ENCODE measurements around the gene ITGB3.
"Not testable (repeated sequence)": the region's sequence is repeated elsewhere in the genome, so short reads cannot be mapped to it uniquely, and the experiment has no call there.

The ITGB3 gene

GRCh38 chr17:47253541-47254402, at the start of gene ITGB3:
TSS of gene ITGB3 (plus strand) at chr17:47253827. CDS start at chr17:47253862, 35 bp downstream.
- peak within 1 kb of the TSS; percentile 36 for H3K27ac Mint-ChIP-seq
- peak within 1 kb of the TSS; percentile 85 for H3K4me3 Mint-ChIP-seq

GRCh38 chr17:47203984-47204721, 49.5 kb upstream of the ITGB3 start:
- Mint-ChIP-seq H3K4me1 (ENCODE audit: low read depth) (peaks cover 61% of the 10 kb centered on the region), H3K27ac (peak overlapping the region; percentile 89), H3K27me3 (no peaks in the 10 kb centered on the region), H3K4me3 (peak overlapping the region; percentile 77), H3K9me3 (no peaks in the 10 kb centered on the region), H3K36me3 (ENCODE audit: low read depth) (no peaks in the 10 kb centered on the region)

More at GRCh38 chr17:47253541-47254402, at the start of gene ITGB3:
- Mint-ChIP-seq H3K4me1 (ENCODE audit: low read depth) (peaks cover 20% of the 10 kb centered on the region), H3K9me3 (no peaks in the 10 kb centered on the region), H3K36me3 (ENCODE audit: low read depth) (no peaks in the 10 kb centered on the region), H3K27me3 (peaks cover 65% of the 10 kb centered on the region)

GRCh38 chr17:47204722-47205418, 48.8 kb upstream of the ITGB3 start:
- no peaks in the 10 kb centered on the region for H3K36me3 Mint-ChIP-seq (ENCODE audit: low read depth)
- H3K27ac Mint-ChIP-seq, result peak overlapping the region; percentile 89
- H3K4me3 Mint-ChIP-seq, result peak overlapping the region; percentile 77
- H3K4me1 Mint-ChIP-seq (ENCODE audit: low read depth), result peaks cover 59% of the 10 kb centered on the region
- no peaks in the 10 kb centered on the region for H3K9me3 Mint-ChIP-seq
- H3K27me3 Mint-ChIP-seq, result no peaks in the 10 kb centered on the region

- peak overlapping the region; percentile 89 for H3K27ac Mint-ChIP-seq
- peak overlapping the region; percentile 77 for H3K4me3 Mint-ChIP-seq
- H3K9me3 Mint-ChIP-seq, result no peaks in the 10 kb centered on the region
- H3K27me3 Mint-ChIP-seq, result no peaks in the 10 kb centered on the region
- peaks cover 53% of the 10 kb centered on the region for H3K4me1 Mint-ChIP-seq (ENCODE audit: low read depth)
- no peaks in the 10 kb centered on the region for H3K36me3 Mint-ChIP-seq (ENCODE audit: low read depth)
Measured at GRCh38 chr17:47205419-47205963, 48.1 kb upstream of the ITGB3 start.

- Mint-ChIP-seq H3K4me1 (ENCODE audit: low read depth) (peaks cover 51% of the 10 kb centered on the region), H3K9me3 (no peaks in the 10 kb centered on the region), H3K36me3 (ENCODE audit: low read depth) (no peaks in the 10 kb centered on the region), H3K27ac (no peak overlapping the region), H3K27me3 (no peaks in the 10 kb centered on the region), H3K4me3 (no peak overlapping the region)
Measured at GRCh38 chr17:47207143-47208067, 46.2 kb upstream of the ITGB3 start.

GRCh38 chr17:47208744-47209488, 44.7 kb upstream of the ITGB3 start, which contains the start of gene MYL4:
TSS of gene MYL4 (plus strand) at chr17:47209348. CDS start at chr17:47209423, 75 bp downstream.
- Mint-ChIP-seq H3K4me1 (ENCODE audit: low read depth) (peaks cover 41% of the 10 kb centered on the region), H3K4me3 (no peak within 1 kb of the TSS)

GRCh38 chr17:47209499-47209898, 44.1 kb upstream of the ITGB3 start:
- Mint-ChIP-seq H3K4me3 (no peak overlapping the region), H3K9me3 (no peaks in the 10 kb centered on the region), H3K4me1 (ENCODE audit: low read depth) (peaks cover 36% of the 10 kb centered on the region), H3K27ac (no peak overlapping the region), H3K27me3 (no peaks in the 10 kb centered on the region), H3K36me3 (ENCODE audit: low read depth) (no peaks in the 10 kb centered on the region)

More at GRCh38 chr17:47208744-47209488, 44.7 kb upstream of the ITGB3 start, which contains the start of gene MYL4:
- no peaks in the 10 kb centered on the region for H3K9me3 Mint-ChIP-seq
- no peak within 1 kb of the TSS for H3K27ac Mint-ChIP-seq
- H3K36me3 Mint-ChIP-seq (ENCODE audit: low read depth), result no peaks in the 10 kb centered on the region
- H3K27me3 Mint-ChIP-seq, result no peaks in the 10 kb centered on the region

GRCh38 chr17:47210105-47210504, 43.5 kb upstream of the ITGB3 start:
- Mint-ChIP-seq H3K27me3 (no peaks in the 10 kb centered on the region), H3K4me1 (ENCODE audit: low read depth) (peaks cover 30% of the 10 kb centered on the region), H3K9me3 (no peaks in the 10 kb centered on the region), H3K27ac (no peak overlapping the region), H3K36me3 (ENCODE audit: low read depth) (no peaks in the 10 kb centered on the region), H3K4me3 (no peak overlapping the region)

GRCh38 chr17:47210779-47211178, 42.8 kb upstream of the ITGB3 start:
- H3K27ac Mint-ChIP-seq, result no peak overlapping the region
- no peak overlapping the region for H3K4me3 Mint-ChIP-seq
- no peaks in the 10 kb centered on the region for H3K9me3 Mint-ChIP-seq
- H3K4me1 Mint-ChIP-seq (ENCODE audit: low read depth), result peaks cover 23% of the 10 kb centered on the region
- H3K36me3 Mint-ChIP-seq (ENCODE audit: low read depth), result no peaks in the 10 kb centered on the region
- H3K27me3 Mint-ChIP-seq, result no peaks in the 10 kb centered on the region

- Mint-ChIP-seq H3K9me3 (no peaks in the 10 kb centered on the region), H3K4me1 (ENCODE audit: low read depth) (peaks cover 15% of the 10 kb centered on the region), H3K36me3 (ENCODE audit: low read depth) (no peaks in the 10 kb centered on the region), H3K4me3 (no peak overlapping the region), H3K27ac (no peak overlapping the region), H3K27me3 (no peaks in the 10 kb centered on the region)
Measured at GRCh38 chr17:47212458-47212857, 41.2 kb upstream of the ITGB3 start.

- no peaks in the 10 kb centered on the region for H3K27me3 Mint-ChIP-seq
- H3K4me1 Mint-ChIP-seq (ENCODE audit: low read depth), result peaks cover 14% of the 10 kb centered on the region
- H3K36me3 Mint-ChIP-seq (ENCODE audit: low read depth), result no peaks in the 10 kb centered on the region
- H3K4me3 Mint-ChIP-seq, result no peak overlapping the region
- no peaks in the 10 kb centered on the region for H3K9me3 Mint-ChIP-seq
- H3K27ac Mint-ChIP-seq, result no peak overlapping the region
Measured at GRCh38 chr17:47213540-47213939, 40.1 kb upstream of the ITGB3 start.

GRCh38 chr17:47214931-47215330, 38.7 kb upstream of the ITGB3 start:
- H3K36me3 Mint-ChIP-seq (ENCODE audit: low read depth), result no peaks in the 10 kb centered on the region
- no peak overlapping the region for H3K4me3 Mint-ChIP-seq
- H3K4me1 Mint-ChIP-seq (ENCODE audit: low read depth), result peaks cover 28% of the 10 kb centered on the region
- H3K9me3 Mint-ChIP-seq, result no peaks in the 10 kb centered on the region
- H3K27me3 Mint-ChIP-seq, result no peaks in the 10 kb centered on the region
- H3K27ac Mint-ChIP-seq, result no peak overlapping the region

GRCh38 chr17:47216821-47217220, 36.8 kb upstream of the ITGB3 start:
- not testable (repeated sequence) for H3K36me3 Mint-ChIP-seq (ENCODE audit: low read depth); H3K4me3 Mint-ChIP-seq; H3K9me3 Mint-ChIP-seq; H3K27ac Mint-ChIP-seq; H3K27me3 Mint-ChIP-seq
- H3K4me1 Mint-ChIP-seq (ENCODE audit: low read depth), result peaks cover 46% of the 10 kb centered on the region

Data from stimulated activated naive CD8-positive, alpha-beta T cell treated with anti-CD3 and anti-CD28 coated beads, Interleukin-15, Interleukin-2, amounts not matched to agents 100 ng/mL and 50 ng/mL, for 24 hours (primary cell).